ENCODE results near the gene EP400.

EP400 gene

GRCh38 chr12:131941116-131941986 is 8.4 kb upstream of the EP400 start:
- no peak overlapping the region for H3K4me3 ChIP-seq (ENCODE audit: low read depth, low read length)
- no peak for TF ChIP-seq CTCF (IDR thresholded peaks at IDR 0.05; ENCODE audit: control insufficient read depth, extremely low read depth, insufficient read depth)
- no peak for DNase-seq (ENCODE audit: low read depth)

DNA sequence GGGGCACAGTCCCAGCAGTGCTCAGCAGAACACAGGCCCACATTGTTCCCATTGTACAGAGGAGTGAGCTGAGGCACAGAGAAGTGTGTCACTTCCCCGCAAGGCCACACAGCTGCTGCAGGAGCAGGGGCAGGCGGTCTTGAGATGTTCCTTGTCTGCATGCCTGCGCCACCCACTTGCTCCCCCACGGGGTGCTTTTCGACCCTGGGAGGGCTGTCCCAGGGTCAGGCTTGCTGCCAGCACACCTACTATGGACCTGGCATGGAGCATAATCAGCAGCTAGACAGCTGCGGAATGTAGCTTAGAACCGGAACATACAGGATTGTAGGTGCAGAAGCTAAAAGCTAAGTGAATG is 7.8 kb upstream of the EP400 start:
- DNase-seq (ENCODE audit: low read depth): no peak
- TF ChIP-seq CTCF (IDR thresholded peaks at IDR 0.05; ENCODE audit: control insufficient read depth, extremely low read depth, insufficient read depth): no peak
- H3K4me3 ChIP-seq (ENCODE audit: low read depth, low read length): no peak overlapping the region

DNA sequence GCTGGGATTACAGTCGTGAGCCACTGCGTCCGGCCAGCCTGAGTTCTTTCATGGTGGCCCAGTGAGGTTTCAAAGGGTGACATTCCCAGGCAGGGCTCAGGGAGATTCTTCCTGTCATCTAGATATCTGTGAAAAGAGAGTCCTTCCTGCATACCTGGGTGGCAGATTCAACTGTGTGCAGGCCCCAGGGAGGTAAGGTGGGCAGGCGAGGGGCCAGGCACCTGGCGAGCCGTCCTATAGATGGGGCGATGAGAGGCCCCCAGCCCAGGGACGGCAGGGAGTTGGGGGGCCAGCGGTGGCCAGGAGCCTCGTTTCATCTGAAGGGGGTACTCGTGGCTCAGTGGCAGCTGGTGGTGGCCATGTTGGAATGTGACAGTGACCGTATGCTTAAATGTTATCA is 7.1 kb upstream of the EP400 start:
- DNase-seq (ENCODE audit: low read depth): no peak
- TF ChIP-seq CTCF (IDR thresholded peaks at IDR 0.05; ENCODE audit: control insufficient read depth, extremely low read depth, insufficient read depth): no peak

DNA sequence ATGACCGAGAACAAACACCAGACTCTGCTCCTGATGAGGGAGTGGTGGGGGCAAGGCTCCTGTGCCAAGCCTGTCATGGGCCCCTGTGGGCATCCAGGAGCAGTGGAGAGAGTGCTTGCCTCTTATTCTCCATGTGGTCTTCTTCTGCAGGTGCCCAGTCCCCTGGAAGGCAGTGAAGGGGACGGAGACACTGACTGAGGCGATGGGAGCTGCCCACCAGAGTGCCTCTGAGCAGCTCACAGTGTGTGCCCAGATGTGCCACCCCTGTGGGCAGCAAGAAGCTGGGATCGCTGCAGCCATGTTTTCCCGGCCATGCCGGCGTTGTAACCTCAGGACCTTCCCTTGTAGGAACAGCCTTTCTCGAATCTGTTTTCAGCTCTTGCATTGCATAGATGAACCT is 6.4 kb upstream of the EP400 start:
- no peak for TF ChIP-seq CTCF (IDR thresholded peaks at IDR 0.05; ENCODE audit: control insufficient read depth, extremely low read depth, insufficient read depth)
- no peak for DNase-seq (ENCODE audit: low read depth)
- no peak overlapping the region for H3K4me3 ChIP-seq (ENCODE audit: low read depth, low read length)

More for the DNA sequence above, 7.1 kb upstream of the EP400 start:
- no peak overlapping the region for H3K4me3 ChIP-seq (ENCODE audit: low read depth, low read length)

- no peak for DNase-seq (ENCODE audit: low read depth)
- no peak overlapping the region for H3K4me3 ChIP-seq (ENCODE audit: low read depth, low read length)
- no peak for TF ChIP-seq CTCF (IDR thresholded peaks at IDR 0.05; ENCODE audit: control insufficient read depth, extremely low read depth, insufficient read depth)
These were observed 5.9 kb upstream of the EP400 start for GRCh38 chr12:131943876-131944275.

- TF ChIP-seq CTCF (IDR thresholded peaks at IDR 0.05; ENCODE audit: control insufficient read depth, extremely low read depth, insufficient read depth): no peak
- H3K4me3 ChIP-seq (ENCODE audit: low read depth, low read length): no peak overlapping the region
- DNase-seq (ENCODE audit: low read depth): no peak
These were observed 5.0 kb upstream of the EP400 start for GRCh38 chr12:131944601-131945251.

Measured in LNCaP clone FGC (cell line).